CD8-positive, alpha-beta memory T cell (primary cell): ENCODE results near the gene ZNF652. TPM values are rescaled to one million over a fixed set of nuclear protein-coding genes. Genes with fewer than 3 reads are reported as not detected.

Source experiments
- CTCF ChIA-PET: fragments of 350-600 bp; sonication (Branson Sonifier 250); formaldehyde crosslinking; loops from one replicate; lab custom pipeline; 2021; ENCODE audit warnings: antibody characterized with exemption; lab: Charles Lee
- POLR2A ChIA-PET: fragments of 350-600 bp; sonication (Branson Sonifier 250); formaldehyde crosslinking; loops from one replicate; lab custom pipeline; 2021; ENCODE audit warnings: antibody characterized with exemption; lab: Charles Lee
- DNase-seq, 5 donors: peaks; one replicate each; pipeline versions ENCODE4 v3.0.0 to v3.0.0-alpha.2; 2020 to 2022; ENCODE audit warnings: mixed read lengths in 1 of 5
- H3K27ac ChIP-seq: one replicate; pipeline ENCODE4 v1.7.0; 2013; ENCODE audit warnings: low read depth, mild to moderate bottlenecking, low read length, moderate library complexity
- H3K27me3 ChIP-seq: 2 replicates; pipeline ENCODE4 v1.7.0; 2013; ENCODE audit warnings: low read length, mild to moderate bottlenecking; ENCODE audit not compliant: insufficient read depth, poor library complexity, severe bottlenecking
- H3K36me3 ChIP-seq: 2 replicates; pipeline ENCODE4 v1.7.0; 2013; ENCODE audit warnings: mild to moderate bottlenecking, low read length, moderate library complexity; ENCODE audit not compliant: insufficient read depth
- H3K4me1 ChIP-seq: 2 replicates; pipeline ENCODE4 v1.7.0; 2013; ENCODE audit warnings: mild to moderate bottlenecking, low read length, moderate library complexity; ENCODE audit not compliant: insufficient read depth
- H3K4me3 ChIP-seq: 2 replicates; pipeline ENCODE4 v1.7.0; 2013; ENCODE audit warnings: mild to moderate bottlenecking, low read length
- H3K9me3 ChIP-seq: 2 replicates; pipeline ENCODE4 v1.7.0; 2013; ENCODE audit warnings: mild to moderate bottlenecking, low read length
- H3K27ac Mint-ChIP-seq, 8 donors: one replicate each; pipeline ENCODE4 v1.8.0; 2020 to 2021; ENCODE audit warnings: mixed read lengths in 8 of 8, mild to moderate bottlenecking in 6 of 8, inconsistent platforms in 3 of 8, moderate library complexity in 3 of 8
- H3K27me3 Mint-ChIP-seq, 2 donors: one replicate each; pipeline ENCODE4 v1.8.0; 2020 to 2021; ENCODE audit warnings: mixed read lengths in 2 of 2, mild to moderate bottlenecking in 1 of 2, moderate library complexity in 1 of 2
- H3K36me3 Mint-ChIP-seq, 3 donors: one replicate each; pipeline ENCODE4 v1.8.0; 2020 to 2021; ENCODE audit warnings: mixed read lengths in 3 of 3, inconsistent platforms in 1 of 3, mild to moderate bottlenecking in 1 of 3
- H3K4me1 Mint-ChIP-seq, 3 donors: one replicate each; pipeline ENCODE4 v1.8.0; 2020 to 2021; ENCODE audit warnings: mixed read lengths in 3 of 3, inconsistent platforms in 1 of 3, mild to moderate bottlenecking in 1 of 3
- H3K4me3 Mint-ChIP-seq, 7 donors: one replicate each; pipeline ENCODE4 v1.8.0; 2020 to 2021; ENCODE audit warnings: mixed read lengths in 7 of 7, mild to moderate bottlenecking in 6 of 7, moderate library complexity in 4 of 7, inconsistent platforms in 2 of 7
- H3K9me3 Mint-ChIP-seq, 5 donors: one replicate each; pipeline ENCODE4 v1.8.0; 2020 to 2022; ENCODE audit warnings: mixed read lengths in 5 of 5, mild to moderate bottlenecking in 3 of 5, moderate library complexity in 2 of 5, inconsistent platforms in 1 of 5
- polyA plus RNA-seq: library from polyadenylated mRNA; unstranded; fragments of 300-500 nt; fragmentation: Illumina TruSeq; gene quantifications from one replicate; pipeline ENCODE4 v1.2.3, GENCODE V29; 2021
- total RNA-seq, 2 experiments: library from RNA; stranded (reverse); gene quantifications; one replicate each; pipeline ENCODE4 v1.2.3, GENCODE V29; 2021

Gene ZNF652
- total RNA-seq: 10 to 100 TPM; 11.5 to 11.9 TPM
- 27.7 TPM for polyA plus RNA-seq

DNA sequence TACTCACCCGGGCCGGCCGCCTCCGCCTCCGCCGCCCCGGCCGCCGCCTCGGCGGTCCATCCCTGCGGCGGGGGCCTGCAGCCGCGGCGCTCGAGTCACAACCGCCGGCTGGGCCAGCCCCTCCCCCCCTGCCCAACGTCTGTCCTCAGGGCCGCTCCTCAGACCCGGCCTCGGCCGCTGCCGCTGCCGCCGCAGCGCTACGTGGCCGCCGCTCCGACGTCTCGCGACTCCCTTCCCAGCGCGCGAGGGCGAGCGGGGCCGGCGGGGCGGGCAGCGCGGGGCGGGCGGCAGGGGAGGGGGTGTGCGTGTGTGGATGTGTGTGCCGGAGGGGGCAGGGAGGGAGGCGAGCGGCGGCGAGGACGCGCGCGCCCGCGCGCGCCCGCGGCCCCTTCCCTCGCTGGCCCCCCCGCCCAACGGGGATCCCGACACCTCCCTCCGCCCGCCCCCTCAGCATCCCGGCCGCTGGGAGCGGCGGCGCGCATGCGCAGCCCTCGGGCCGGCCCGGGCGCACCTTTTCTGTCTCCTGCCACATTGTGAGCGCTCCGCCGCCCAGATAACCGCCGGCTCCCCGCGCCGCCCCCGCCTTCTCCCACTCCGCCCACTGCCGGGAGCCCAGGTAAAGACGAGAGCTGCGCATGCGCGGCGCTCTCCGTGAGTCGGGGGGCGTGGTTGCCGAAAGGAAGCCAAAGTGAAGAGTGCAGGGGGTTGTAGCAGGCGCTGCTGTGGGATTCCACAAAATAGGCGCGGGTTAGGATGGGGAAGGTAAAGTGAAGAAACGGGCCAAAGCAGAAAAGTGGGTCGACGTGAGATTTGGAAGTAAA lies at the start of gene ZNF652:
Gene ZNF652, minus strand, starts transcription at position 349 of the 821 bp plus-strand sequence. CDS start 44,525 bp downstream, outside the sequence.
- Histone ChIP-seq H3K36me3 (no peaks in the 10 kb centered on the region), H3K27ac (peak within 1 kb of the TSS; percentile 56), H3K4me3 (peak within 1 kb of the TSS; percentile 70), H3K9me3 (no peaks in the 10 kb centered on the region), H3K4me1 (peaks cover 55% of the 10 kb centered on the region), H3K27me3 (no peaks in the 10 kb centered on the region)
- POLR2A ChIA-PET: interaction anchor here (0.6 to 1.5 kb wide), 11 partner anchors 18 to 426 kb away, joined by 3 to 10 read pairs (median 4); no protein-coding TSS in a partner anchor
- peak within 1 kb of the TSS; percentile 92 to 99 (median 95) for H3K4me3 Mint-ChIP-seq
- H3K27ac Mint-ChIP-seq: peak within 1 kb of the TSS; percentile 94 to 100 (median 98)
- CTCF ChIA-PET: interaction anchor here (0.6 to 2.8 kb wide), 5 partner anchors 21 to 47 kb away, joined by 3 to 15 read pairs (median 5); no protein-coding TSS in a partner anchor
- peaks cover 0 to 2% of the 10 kb centered on the region in 2 donors for H3K27me3 Mint-ChIP-seq
- H3K9me3 Mint-ChIP-seq: no peaks in the 10 kb centered on the region
- peak; percentile 88 to 98 (median 96) for DNase-seq
- peaks cover 61 to 69% (median 65%) of the 10 kb centered on the region in 3 donors for H3K4me1 Mint-ChIP-seq
- H3K36me3 Mint-ChIP-seq: peaks cover 0 to 18% (median 1%) of the 10 kb centered on the region in 3 donors

DNA sequence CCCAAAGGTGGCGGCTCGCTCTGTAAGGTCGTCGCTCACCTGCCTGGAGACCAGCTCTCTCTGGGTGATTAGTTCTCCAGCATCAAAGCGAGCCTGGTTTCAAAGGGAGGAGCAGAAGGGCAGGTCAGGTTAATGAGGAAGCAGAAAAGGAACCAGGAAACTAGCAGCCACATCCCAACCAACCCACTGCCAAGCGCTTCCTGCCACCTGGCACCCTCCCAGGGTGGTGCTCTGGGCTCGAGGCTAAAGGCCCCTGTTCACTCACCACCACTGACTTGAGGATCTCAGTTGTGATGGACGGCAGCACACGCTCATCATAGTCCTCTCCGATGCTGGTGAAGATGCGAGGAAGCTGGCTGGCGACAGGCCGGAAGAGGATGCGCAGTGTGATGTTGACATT lies 47.0 kb upstream of the ZNF652 start:
- H3K9me3 ChIP-seq: no peaks in the 10 kb centered on the region
- H3K27me3 ChIP-seq: no peaks in the 10 kb centered on the region
- H3K36me3 Mint-ChIP-seq: peaks cover 22 to 89% (median 40%) of the 10 kb centered on the region in 3 donors
- H3K36me3 ChIP-seq: peaks cover 70% of the 10 kb centered on the region
- H3K27me3 Mint-ChIP-seq: peaks cover 0 to 2% of the 10 kb centered on the region in 2 donors
- ChIA-PET POLR2A (no interaction called here), CTCF (interaction anchor here (1.3 to 9.0 kb wide), 7 partner anchors 12 to 147 kb away, joined by 3 to 85 read pairs (median 7); partner anchors contain the start of gene NGFR)
- H3K4me1 ChIP-seq: peaks cover 29% of the 10 kb centered on the region
- H3K9me3 Mint-ChIP-seq: no peaks in the 10 kb centered on the region
- peaks cover 30 to 47% (median 32%) of the 10 kb centered on the region in 3 donors for H3K4me1 Mint-ChIP-seq
- no peak overlapping the region for H3K4me3 ChIP-seq
- peak overlapping the region in 1 of 8 donors; percentile 83 for H3K27ac Mint-ChIP-seq
- no peak overlapping the region for H3K27ac ChIP-seq
- peak overlapping the region in 1 of 7 donors; percentile 18 for H3K4me3 Mint-ChIP-seq
- no peak for DNase-seq

DNA sequence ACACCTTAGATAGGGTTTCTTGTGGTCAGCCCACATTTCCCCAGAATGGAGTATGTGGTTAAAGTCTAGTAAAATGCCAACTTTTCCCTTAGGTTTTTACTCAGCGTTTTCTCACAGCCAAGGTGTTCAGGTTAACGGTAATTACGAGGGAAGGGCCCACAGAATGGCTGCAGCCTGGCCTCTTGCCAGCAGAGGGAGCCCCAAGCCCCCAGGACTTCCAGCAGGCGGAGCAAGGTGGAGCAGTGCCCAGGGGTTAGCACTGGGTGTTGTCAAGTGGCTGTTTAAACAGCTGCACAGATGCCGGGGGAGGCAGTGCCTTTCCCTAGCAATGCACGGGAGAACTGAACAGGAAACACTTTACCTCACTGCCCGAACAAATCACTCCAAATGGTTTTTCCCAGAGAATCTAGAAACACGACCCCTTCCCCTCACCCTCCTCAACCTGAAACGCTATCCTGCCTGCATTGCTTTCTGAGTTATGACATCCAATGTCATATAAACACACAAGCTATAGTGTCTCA lies 46.0 kb upstream of the ZNF652 start:
- Mint-ChIP-seq H3K4me1 (peaks cover 30 to 49% (median 38%) of the 10 kb centered on the region in 3 donors), H3K27me3 (peaks cover 0 to 2% of the 10 kb centered on the region in 2 donors), H3K36me3 (peaks cover 22 to 94% (median 42%) of the 10 kb centered on the region in 3 donors), H3K4me3 (peak overlapping the region in 4 of 7 donors; percentile 17 to 63 (median 25)), H3K27ac (peak overlapping the region; percentile 46 to 86 (median 58)), H3K9me3 (no peaks in the 10 kb centered on the region)
- H3K27ac ChIP-seq: no peak overlapping the region
- POLR2A ChIA-PET: no interaction called here
- peak; percentile 72 to 87 (median 77) for DNase-seq
- CTCF ChIA-PET: interaction anchor here (0.8 to 9.0 kb wide), 15 partner anchors 11 to 216 kb away, joined by 3 to 85 read pairs (median 5); partner anchors contain the start of gene NGFR
- peaks cover 29% of the 10 kb centered on the region for H3K4me1 ChIP-seq
- H3K36me3 ChIP-seq: peaks cover 72% of the 10 kb centered on the region
- H3K27me3 ChIP-seq: no peaks in the 10 kb centered on the region
- no peak overlapping the region for H3K4me3 ChIP-seq
- no peaks in the 10 kb centered on the region for H3K9me3 ChIP-seq

DNA sequence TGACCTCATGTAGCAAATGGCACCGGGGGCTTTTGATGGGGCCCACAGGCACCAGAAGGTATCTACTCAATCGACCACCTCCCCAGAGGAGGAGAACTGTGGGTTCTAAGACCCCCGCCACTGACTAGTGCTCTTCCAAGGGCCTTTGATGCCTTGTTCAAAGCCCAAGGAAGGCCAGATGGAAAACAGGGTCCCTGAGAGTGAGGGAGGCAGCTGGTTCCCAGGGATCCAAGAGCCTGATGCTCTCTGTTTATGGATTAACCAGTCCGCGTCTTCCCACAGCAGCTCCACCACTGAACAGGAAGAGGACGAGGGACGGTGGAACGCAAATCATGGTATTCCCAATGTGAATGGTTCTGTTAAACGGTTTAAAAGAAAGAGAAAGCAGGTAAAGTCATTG lies 45.0 kb upstream of the ZNF652 start:
- H3K9me3 ChIP-seq: no peaks in the 10 kb centered on the region
- H3K27me3 ChIP-seq: no peaks in the 10 kb centered on the region
- Mint-ChIP-seq H3K36me3 (peaks cover 21 to 92% (median 38%) of the 10 kb centered on the region in 3 donors), H3K4me1 (peaks cover 38 to 49% (median 42%) of the 10 kb centered on the region in 3 donors), H3K9me3 (no peaks in the 10 kb centered on the region), H3K4me3 (no peak overlapping the region), H3K27me3 (peaks cover 0 to 2% of the 10 kb centered on the region in 2 donors), H3K27ac (peak overlapping the region in 1 of 8 donors; percentile 54)
- no peak for DNase-seq
- POLR2A ChIA-PET: no interaction called here
- H3K4me3 ChIP-seq: no peak overlapping the region
- peaks cover 33% of the 10 kb centered on the region for H3K4me1 ChIP-seq
- peaks cover 63% of the 10 kb centered on the region for H3K36me3 ChIP-seq
- CTCF ChIA-PET: interaction anchor here (1.4 to 9.0 kb wide), 7 partner anchors 10 to 161 kb away, joined by 3 to 85 read pairs (median 7); partner anchors contain the start of gene NGFR
- H3K27ac ChIP-seq: no peak overlapping the region

DNA sequence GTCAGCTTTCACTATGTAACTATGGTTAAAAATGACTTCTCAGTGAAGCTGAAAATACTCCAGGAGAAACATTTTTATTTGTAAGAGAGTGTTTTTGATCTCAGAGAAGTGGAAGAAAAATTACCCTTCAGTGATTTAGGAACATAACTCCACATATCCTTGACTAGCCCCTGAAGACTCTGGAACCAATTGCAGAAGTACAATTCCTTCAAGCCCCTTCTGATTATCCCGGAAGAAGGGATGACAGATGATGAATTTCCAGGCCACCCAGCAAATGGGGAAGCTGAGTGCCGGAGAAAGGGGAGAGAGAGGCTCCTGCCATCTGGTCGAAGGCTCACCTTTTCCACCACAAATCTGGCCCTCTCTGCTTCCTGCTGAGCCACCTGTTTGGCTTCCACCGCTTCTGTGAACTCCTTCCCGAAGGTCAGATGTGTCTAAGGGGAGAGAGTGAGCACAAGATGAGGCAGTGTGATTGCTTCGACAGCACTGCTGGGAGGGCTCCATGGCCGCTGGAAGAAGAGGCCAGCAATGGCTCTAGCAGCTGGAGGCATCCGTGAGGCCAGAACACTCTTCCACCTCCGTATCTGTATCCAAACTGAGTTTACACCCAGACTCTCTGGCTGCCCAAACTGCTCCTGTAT lies 44.5 kb upstream of the ZNF652 start:
- H3K4me1 Mint-ChIP-seq: peaks cover 38 to 46% (median 45%) of the 10 kb centered on the region in 3 donors
- H3K36me3 Mint-ChIP-seq: peaks cover 15 to 86% (median 34%) of the 10 kb centered on the region in 3 donors
- DNase-seq: no peak
- H3K27ac ChIP-seq: no peak overlapping the region
- H3K36me3 ChIP-seq: peaks cover 57% of the 10 kb centered on the region
- H3K9me3 Mint-ChIP-seq: no peaks in the 10 kb centered on the region
- H3K9me3 ChIP-seq: no peaks in the 10 kb centered on the region
- ChIA-PET CTCF (interaction anchor here (1.0 to 9.0 kb wide), 5 partner anchors 12 to 161 kb away, joined by 3 to 85 read pairs (median 4); no protein-coding TSS in a partner anchor), POLR2A (no interaction called here)
- H3K27me3 Mint-ChIP-seq: peaks cover 0 to 2% of the 10 kb centered on the region in 2 donors
- H3K4me1 ChIP-seq: peaks cover 33% of the 10 kb centered on the region
- H3K27me3 ChIP-seq: no peaks in the 10 kb centered on the region
- no peak overlapping the region for H3K4me3 ChIP-seq
- H3K27ac Mint-ChIP-seq: peak overlapping the region in 3 of 8 donors; percentile 51 to 79 (median 66)
- H3K4me3 Mint-ChIP-seq: no peak overlapping the region

DNA sequence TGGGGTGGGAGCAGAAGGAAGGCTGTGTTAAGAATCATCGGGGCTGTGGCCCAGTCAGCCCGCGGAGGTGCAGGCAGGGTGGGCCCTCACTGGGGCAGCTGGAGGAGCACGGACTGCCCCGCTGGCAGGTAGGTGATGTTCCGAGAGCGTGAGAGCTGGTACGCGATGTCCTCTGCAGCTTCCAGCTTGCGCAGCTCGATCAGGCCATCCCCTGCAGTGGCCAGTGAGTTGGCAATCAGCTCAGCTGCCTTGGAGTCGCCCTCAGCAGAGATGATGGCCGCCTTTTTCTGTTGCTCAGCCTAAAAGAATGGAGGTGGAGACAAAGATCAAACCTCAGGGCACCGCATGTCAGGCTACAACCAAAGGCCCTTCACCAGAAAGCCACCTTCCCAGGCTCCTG lies 42.9 kb upstream of the ZNF652 start:
- Histone ChIP-seq H3K27ac (no peak overlapping the region), H3K36me3 (peaks cover 45% of the 10 kb centered on the region), H3K9me3 (no peaks in the 10 kb centered on the region), H3K4me1 (peaks cover 33% of the 10 kb centered on the region), H3K4me3 (no peak overlapping the region), H3K27me3 (no peaks in the 10 kb centered on the region)
- POLR2A ChIA-PET: no interaction called here
- Mint-ChIP-seq H3K9me3 (no peaks in the 10 kb centered on the region), H3K27me3 (peaks cover 0 to 4% of the 10 kb centered on the region in 2 donors), H3K36me3 (peaks cover 14 to 73% (median 26%) of the 10 kb centered on the region in 3 donors), H3K27ac (peak overlapping the region in 7 of 8 donors; percentile 78 to 95 (median 86)), H3K4me1 (peaks cover 38 to 46% (median 42%) of the 10 kb centered on the region in 3 donors), H3K4me3 (peak overlapping the region in 2 of 7 donors; percentile 56 to 76)
- DNase-seq: no peak
- CTCF ChIA-PET: interaction anchor here (1.3 to 9.0 kb wide), 2 partner anchors 151 to 166 kb away, joined by 3 to 85 read pairs; no protein-coding TSS in a partner anchor

DNA sequence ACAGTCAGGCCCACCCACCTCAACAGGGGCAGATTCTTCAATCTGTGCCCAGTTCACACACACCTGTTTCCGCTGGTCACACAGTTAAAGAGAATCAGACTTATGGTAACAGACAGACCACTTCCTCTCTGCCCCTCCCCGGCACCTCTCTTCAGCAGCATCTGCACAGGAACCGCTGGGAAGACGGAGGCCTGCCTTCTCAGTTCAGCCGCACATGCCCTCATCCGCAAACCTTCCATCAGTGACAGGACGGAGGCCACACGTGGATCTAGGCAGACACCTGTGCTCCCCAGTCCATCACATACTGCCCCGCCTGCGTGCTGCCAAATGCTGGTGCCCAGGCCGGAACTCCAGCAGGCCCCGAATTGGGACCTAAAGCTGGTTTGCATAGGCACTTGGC lies 42.3 kb upstream of the ZNF652 start:
- DNase-seq: peak in 4 of 5 donors; percentile 16 to 55 (median 40)
- Histone ChIP-seq H3K4me1 (peaks cover 33% of the 10 kb centered on the region), H3K9me3 (no peaks in the 10 kb centered on the region), H3K27me3 (no peaks in the 10 kb centered on the region), H3K36me3 (peaks cover 45% of the 10 kb centered on the region), H3K4me3 (no peak overlapping the region), H3K27ac (peak overlapping the region; percentile 33)
- H3K27me3 Mint-ChIP-seq: peaks cover 0 to 4% of the 10 kb centered on the region in 2 donors
- peaks cover 38 to 46% (median 42%) of the 10 kb centered on the region in 3 donors for H3K4me1 Mint-ChIP-seq
- ChIA-PET POLR2A (no interaction called here), CTCF (interaction anchor here (1.3 to 9.0 kb wide), 2 partner anchors 152 to 166 kb away, joined by 3 to 85 read pairs; no protein-coding TSS in a partner anchor)
- peak overlapping the region; percentile 43 to 83 (median 59) for H3K4me3 Mint-ChIP-seq
- peaks cover 14 to 68% (median 26%) of the 10 kb centered on the region in 3 donors for H3K36me3 Mint-ChIP-seq
- H3K27ac Mint-ChIP-seq: peak overlapping the region; percentile 78 to 95 (median 90)
- H3K9me3 Mint-ChIP-seq: no peaks in the 10 kb centered on the region
